ENCODE results near the gene TMPRSS11B.
"Not testable (repeated sequence)": the region's sequence is repeated elsewhere in the genome, so short reads cannot be mapped to it uniquely, and the experiment has no call there.

The TMPRSS11B gene

DNA sequence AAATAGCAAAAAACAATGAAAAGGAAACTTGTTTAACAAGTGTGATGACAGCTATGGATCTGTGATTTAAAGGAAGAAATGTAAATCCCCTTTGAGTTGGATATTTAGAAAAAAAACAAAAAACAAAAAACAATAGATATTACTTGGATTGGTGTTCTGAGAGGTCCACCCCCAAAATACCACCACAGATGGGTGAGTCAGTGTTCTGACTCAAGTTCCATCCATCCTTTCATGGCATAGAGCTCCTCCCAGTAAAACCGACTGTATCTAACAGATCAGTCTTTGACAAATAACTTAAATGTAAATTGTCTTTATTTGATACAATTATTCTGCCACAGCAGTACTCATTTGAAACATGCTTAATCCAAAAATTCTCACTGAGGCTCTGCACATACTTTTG, 27.4 kb downstream of the TMPRSS11B start:
- no peak for DNase-seq

DNA sequence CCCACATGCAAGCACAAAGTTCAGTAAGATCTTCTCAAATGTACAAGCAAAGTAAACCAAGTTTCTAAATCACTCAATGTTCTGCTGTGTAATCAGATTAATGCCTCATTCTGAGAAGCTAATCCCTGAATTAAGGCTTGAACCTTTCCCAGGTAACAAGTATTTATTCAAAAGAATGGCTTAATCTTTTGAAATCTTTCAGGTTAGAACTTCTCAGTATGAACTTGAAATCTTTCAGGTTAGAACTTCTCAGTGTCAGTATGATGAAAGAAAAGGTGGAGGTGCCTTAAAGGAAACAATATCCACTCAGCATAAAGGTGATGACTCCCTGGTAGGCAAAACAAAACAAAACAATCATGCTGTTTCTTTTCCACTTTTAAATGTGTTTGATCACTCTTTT, 29.0 kb downstream of the TMPRSS11B start:
- no peak for DNase-seq

DNA sequence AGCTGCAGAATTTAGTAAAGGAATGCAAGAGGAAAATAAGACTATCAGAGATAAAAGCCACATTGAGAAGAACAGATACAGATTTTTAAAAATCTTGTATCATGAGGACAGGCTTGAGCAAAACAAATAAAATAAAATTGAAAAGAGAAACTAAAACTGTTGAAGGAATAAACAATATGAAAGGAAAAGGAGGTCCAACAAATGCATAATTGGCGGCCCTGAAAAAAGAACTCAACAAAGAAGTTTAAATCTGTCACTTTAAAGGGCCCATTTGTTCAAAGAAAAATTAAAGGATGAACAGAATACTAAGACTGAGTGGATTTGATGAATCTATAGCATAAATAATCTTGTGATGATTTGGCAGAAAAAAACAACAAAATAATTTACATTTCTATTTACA, 36.5 kb downstream of the TMPRSS11B start:
- DNase-seq = no peak

DNA sequence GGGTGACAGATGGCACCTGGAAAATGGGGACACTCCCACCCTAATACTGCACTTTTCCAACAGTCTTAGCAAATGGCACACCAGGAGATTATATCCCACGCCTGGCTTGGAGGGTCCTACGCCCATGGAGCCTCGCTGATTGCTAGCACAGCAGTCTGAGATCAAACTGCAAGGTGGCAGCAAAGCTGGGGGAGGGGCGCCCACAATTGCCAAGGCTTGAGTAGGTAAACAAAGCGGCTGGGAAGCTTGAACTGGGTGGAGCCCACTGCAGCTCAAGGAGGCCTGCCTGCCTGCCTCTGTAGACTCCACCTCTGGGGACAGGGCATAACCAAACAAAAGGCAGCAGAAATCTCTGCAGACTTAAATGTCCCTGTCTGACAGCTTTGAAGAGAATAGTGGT, 51.2 kb downstream of the TMPRSS11B start:
- DNase-seq = not testable (repeated sequence)

DNA sequence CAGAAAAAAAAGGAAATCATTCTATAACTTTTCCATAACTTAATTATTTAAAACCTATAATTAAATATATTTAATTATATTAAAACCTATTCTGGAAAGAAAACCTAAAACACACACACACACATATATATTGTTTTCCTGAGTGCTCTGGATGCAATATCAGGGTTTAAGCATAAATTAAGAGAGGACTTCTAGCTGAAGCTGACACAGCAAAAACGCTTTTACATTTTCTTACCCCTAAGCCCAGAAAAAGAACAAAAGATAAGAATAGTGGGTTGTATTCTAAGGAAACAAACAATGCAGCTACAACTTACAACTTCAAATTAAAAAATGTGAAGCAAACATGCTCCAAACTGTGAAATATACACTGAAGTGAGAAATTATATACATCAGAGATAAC, 52.3 kb downstream of the TMPRSS11B start:
- no peak for DNase-seq

DNA sequence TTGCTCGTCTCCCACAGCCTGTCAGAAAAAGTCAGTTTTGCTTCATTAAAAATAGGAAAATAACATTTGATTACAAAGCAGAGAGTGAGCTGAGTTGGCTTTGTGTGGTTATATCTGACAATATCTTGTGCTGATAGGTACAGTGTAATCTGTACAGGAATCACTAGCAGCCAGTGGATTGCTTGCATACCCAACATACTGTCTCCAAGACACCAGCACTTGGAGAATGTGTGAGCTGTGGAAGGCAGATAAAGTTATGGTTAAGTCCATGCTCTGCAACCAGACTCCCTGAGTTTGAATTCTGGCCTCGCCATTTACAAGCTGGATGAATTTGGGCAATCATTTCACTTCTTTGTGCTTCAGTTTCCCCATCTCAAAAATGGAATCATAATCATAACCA, 58.3 kb downstream of the TMPRSS11B start:
- DNase-seq = no peak

DNA sequence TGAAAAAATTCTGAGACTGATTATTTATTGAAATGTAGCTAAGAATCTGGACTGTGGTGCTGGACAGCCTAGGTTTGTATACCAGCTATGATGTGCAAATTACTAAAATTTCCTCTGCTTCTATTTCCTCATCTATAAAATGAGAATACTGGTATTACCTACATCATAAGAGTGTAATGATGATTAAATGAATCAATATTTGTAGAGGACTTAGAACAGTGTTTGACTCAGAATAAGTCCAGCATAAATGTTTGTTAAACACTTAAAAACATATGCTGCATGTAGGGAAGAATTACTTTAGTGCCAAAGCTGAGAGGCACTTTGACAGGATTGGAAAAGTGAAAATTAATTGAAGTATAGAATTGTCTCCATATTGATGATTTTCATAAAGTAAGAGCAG, 60.6 kb downstream of the TMPRSS11B start:
- no peak for DNase-seq

DNA sequence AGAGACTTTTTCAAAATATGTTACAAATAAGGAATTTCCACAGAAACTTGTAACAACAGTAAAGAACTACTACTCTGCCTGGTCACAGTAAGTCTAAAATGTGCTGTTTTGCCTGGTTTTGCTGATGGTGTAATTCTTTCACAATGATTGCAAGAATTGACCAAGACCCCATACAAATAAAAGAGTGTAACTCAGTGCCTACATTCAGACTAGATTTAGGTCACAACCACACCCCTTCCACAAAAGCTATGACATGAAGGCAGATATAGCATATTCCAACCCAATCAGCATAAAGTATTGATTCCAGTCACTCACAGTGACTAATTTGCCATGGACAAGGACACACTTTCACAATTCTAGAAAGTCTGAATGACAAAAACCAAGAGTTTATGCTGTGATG, 62.1 kb downstream of the TMPRSS11B start:
- no peak for DNase-seq

DNA sequence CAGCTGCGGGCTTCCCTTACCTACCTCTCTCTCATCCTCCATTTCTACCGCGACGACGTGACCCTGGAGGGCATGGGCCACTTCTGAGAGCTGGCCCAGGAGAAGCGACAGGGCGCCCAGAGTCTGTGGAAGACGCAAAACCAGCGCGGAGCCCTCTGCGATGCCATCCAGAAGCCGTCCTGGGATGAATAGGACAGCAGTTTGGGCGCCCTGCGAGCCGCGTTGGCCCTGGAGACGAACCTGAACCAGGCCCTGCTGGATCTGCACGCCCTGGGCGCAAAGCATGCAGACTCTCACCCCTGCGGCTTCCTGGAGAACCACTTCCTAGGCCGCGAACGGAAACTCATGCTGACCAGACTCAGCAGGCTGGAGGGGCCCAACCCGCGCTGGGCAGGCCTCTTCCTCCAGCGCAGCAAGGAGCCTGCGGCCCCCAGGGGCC, 63.1 kb downstream of the TMPRSS11B start:
- no peak for DNase-seq

DNA sequence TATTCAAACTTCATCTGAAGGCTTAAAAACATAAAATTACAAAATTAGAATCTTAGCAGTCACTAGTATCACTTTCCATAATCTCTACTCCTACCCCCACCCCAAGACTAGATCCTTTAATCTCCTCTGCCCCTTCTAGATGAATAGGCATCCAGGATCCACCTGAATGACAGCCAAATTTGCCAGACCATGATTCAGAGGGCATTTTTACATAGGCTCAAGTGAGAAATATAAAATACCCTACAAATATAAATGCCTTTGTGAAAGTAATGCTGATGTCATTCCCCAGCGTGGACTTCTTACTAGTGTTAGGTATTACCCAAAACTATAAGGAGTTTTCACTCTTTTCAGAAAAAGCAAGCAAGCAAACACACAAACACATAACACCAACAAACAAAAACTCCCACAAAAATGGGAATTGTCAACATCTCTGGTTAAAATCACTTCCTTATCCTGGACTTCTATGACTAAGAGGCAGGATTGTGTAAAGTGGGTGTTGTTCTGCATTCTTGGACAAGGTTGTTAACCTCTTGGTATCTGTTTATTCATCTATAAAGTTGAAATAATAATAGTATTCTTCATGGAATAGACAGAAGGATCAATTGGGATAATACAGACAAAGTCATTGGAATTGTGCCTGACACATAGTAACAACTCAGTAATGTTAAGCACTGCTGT, 64.5 kb downstream of the TMPRSS11B start:
- DNase-seq = no peak

DNA sequence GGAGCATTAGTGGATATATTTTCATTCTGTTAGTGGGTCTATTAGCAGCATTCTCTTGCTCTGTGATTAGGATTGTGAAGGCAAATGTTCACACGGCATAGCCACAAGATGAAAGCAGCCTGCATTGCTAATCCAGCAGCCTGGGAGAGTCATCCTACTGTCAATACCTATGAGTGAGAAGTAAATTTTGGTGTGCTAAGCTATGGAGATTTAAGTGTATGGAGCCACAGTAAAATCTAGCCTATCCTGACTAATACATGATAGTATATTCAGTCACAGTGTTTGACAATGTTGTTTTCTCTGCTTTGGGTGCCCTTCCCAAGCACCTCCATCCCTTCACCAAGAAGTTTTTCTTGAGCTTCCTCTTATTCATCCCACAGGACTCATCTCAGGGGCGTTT, 68.6 kb downstream of the TMPRSS11B start:
- no peak for DNase-seq
